ENCODE data around the gene NENF. TPM values are rescaled to one million over a fixed set of nuclear protein-coding genes. Genes with fewer than 3 reads are reported as not detected.

Gene NENF
- total RNA-seq, 1 donor from 2014 or later, result 6.8 TPM

DNA sequence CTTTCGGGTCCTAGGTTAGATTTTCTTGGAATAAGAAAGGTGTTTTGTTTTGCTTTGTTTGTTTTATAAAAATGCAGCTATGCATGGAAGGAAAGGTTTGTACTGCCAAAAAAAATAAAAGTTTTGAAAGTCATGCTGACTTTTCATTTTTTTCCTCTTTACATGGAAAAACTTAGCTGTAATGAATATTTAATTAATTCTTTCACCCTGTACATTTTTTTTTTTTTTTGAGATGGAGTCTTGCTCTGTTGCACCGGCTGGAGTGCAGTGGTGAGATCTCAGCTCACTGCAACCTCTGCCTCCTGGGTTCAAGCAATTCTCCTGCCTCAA is 48.7 kb downstream of the NENF start:
- DNase-seq (ENCODE audit: low spot score), result no peak
- H3K36me3 Mint-ChIP-seq, result no peaks in the 10 kb centered on the region
- no peaks in the 10 kb centered on the region for H3F3A ChIP-seq (ENCODE audit: low read depth)
- H3K4me1 ChIP-seq, result peaks cover 11% of the 10 kb centered on the region
- no peaks in the 10 kb centered on the region for H4K20me1 ChIP-seq (ENCODE audit: low read depth)
- H3K4me2 ChIP-seq, result no peak overlapping the region
- no peak overlapping the region for H3K4me3 ChIP-seq
- H2AFZ ChIP-seq (replicated peaks), result no peak overlapping the region
- TF ChIP-seq, protein P1, sequence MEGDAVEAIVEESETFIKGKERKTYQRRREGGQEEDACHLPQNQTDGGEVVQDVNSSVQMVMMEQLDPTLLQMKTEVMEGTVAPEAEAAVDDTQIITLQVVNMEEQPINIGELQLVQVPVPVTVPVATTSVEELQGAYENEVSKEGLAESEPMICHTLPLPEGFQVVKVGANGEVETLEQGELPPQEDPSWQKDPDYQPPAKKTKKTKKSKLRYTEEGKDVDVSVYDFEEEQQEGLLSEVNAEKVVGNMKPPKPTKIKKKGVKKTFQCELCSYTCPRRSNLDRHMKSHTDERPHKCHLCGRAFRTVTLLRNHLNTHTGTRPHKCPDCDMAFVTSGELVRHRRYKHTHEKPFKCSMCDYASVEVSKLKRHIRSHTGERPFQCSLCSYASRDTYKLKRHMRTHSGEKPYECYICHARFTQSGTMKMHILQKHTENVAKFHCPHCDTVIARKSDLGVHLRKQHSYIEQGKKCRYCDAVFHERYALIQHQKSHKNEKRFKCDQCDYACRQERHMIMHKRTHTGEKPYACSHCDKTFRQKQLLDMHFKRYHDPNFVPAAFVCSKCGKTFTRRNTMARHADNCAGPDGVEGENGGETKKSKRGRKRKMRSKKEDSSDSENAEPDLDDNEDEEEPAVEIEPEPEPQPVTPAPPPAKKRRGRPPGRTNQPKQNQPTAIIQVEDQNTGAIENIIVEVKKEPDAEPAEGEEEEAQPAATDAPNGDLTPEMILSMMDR (IDR thresholded peaks at IDR 0.05), result no peak
- no peak for TF ChIP-seq EZH2phosphoT487 (IDR thresholded peaks at IDR 0.05)
- no peak for TF ChIP-seq EZH2 (IDR thresholded peaks at IDR 0.05)
- peaks cover 2% of the 10 kb centered on the region for H3K9me3 Mint-ChIP-seq
- H3K9me3 ChIP-seq (ENCODE audit: low read depth), result no peaks in the 10 kb centered on the region
- no peaks in the 10 kb centered on the region for H3K27me3 ChIP-seq
- H3K4me1 Mint-ChIP-seq, result peaks cover 41% of the 10 kb centered on the region
- no peak overlapping the region for H3K4me3 Mint-ChIP-seq
- H3K27ac ChIP-seq, result no peak overlapping the region
- H3K27ac Mint-ChIP-seq, result no peak overlapping the region
- no peaks in the 10 kb centered on the region for H3K36me3 ChIP-seq
- peaks cover 22% of the 10 kb centered on the region for H3K27me3 Mint-ChIP-seq (ENCODE audit: insufficient read depth, low read depth)
- H3K9ac ChIP-seq, result no peak overlapping the region
- H3K79me2 ChIP-seq (ENCODE audit: low read depth), result no peaks in the 10 kb centered on the region

DNA sequence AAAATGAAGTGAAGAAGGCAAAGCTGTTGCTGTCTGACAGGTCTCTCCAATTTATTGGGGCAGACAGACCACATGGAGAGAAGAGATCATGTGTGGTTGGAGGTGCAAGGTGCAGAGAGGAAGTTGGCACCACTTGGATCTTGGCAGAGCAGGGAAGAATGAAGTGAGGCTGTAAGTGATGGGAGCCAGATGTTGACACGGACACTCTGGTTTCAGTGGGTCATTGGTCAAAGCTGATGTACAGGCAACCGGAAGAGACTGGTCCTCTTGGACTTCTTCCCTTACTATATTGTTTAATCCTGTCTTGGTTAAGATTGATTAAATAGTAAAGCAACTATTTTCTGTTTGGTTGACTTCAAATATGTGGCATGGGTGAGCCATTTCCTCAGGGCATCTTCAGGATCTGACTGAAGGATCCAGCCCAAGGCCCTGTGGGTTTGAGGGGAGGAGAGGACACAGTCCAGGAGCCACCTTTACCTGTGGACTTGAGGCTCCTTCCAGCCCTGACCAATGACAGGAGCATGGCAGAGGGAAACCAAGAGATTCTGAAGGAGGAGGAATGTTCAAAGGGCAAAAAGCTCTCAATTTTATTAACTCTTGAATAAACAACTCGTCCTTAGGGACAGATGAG is 49.4 kb downstream of the NENF start:
- H3K4me1 ChIP-seq, result peaks cover 11% of the 10 kb centered on the region
- H3K9me3 Mint-ChIP-seq, result peaks cover 2% of the 10 kb centered on the region
- H3K27me3 ChIP-seq, result no peaks in the 10 kb centered on the region
- no peak overlapping the region for H3K4me3 ChIP-seq
- TF ChIP-seq, protein P1 (IDR thresholded peaks at IDR 0.05), result no peak
- no peak for TF ChIP-seq EZH2phosphoT487 (IDR thresholded peaks at IDR 0.05)
- TF ChIP-seq EZH2 (IDR thresholded peaks at IDR 0.05), result no peak
- H4K20me1 ChIP-seq (ENCODE audit: low read depth), result no peaks in the 10 kb centered on the region
- no peaks in the 10 kb centered on the region for H3K36me3 Mint-ChIP-seq
- peak overlapping the region; percentile 61 for H3K27ac Mint-ChIP-seq
- H3K9ac ChIP-seq, result no peak overlapping the region
- peak overlapping the region; percentile 22 for H3K4me3 Mint-ChIP-seq
- no peak for DNase-seq (ENCODE audit: low spot score)
- no peak overlapping the region for H3K27ac ChIP-seq
- H3K36me3 ChIP-seq, result no peaks in the 10 kb centered on the region
- no peaks in the 10 kb centered on the region for H3K9me3 ChIP-seq (ENCODE audit: low read depth)
- H2AFZ ChIP-seq (replicated peaks), result no peak overlapping the region
- H3K27me3 Mint-ChIP-seq (ENCODE audit: insufficient read depth, low read depth), result peaks cover 21% of the 10 kb centered on the region
- peaks cover 43% of the 10 kb centered on the region for H3K4me1 Mint-ChIP-seq
- H3K79me2 ChIP-seq (ENCODE audit: low read depth), result no peaks in the 10 kb centered on the region
- no peak overlapping the region for H3K4me2 ChIP-seq
- H3F3A ChIP-seq (ENCODE audit: low read depth), result no peaks in the 10 kb centered on the region

DNA sequence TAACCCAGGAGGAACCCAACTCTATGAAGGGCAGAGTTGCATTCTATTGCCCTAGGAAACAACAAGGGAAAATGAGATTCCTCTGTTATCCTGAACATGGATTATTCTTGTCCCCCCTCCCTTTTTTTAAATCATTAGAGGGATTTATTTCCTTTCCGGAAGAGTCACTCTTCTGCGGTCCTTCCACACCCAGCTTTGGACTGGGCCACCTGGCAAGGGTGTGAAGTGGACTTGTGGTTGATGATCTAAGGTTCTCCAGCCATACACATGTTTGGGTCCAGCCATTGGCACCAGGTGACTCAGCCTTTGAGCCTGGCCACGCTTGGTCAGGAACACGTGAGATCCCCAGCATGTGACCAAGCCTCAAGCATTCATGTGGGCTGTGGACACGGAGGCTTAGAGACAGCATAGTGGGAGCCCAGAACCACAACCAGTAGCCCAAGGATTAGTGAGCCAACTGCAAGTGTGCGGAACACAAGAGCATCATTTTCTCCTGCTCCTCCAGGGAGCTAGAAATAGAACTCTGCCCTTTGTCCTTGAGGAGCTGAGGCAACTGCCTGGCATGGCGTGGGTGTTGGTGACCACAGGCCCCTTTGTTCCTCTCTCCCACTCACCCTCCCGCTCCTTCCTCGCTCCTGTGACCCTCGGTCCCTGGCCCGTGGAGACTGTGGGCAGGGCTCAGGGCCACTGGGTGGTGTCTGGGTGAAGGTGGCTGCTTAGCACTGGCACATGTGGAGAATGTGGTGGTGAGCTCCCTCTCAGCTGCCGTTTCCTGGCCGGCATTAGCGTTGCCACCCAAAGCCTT is 50.1 kb downstream of the NENF start:
- Mint-ChIP-seq H3K27ac (no peak overlapping the region), H3K36me3 (no peaks in the 10 kb centered on the region), H3K27me3 (ENCODE audit: insufficient read depth, low read depth) (peaks cover 26% of the 10 kb centered on the region), H3K4me3 (no peak overlapping the region), H3K4me1 (peaks cover 47% of the 10 kb centered on the region), H3K9me3 (peaks cover 2% of the 10 kb centered on the region)
- DNase-seq (ENCODE audit: low spot score), result no peak
- Histone ChIP-seq H3K9ac (no peak overlapping the region), H3K4me1 (peaks cover 11% of the 10 kb centered on the region), H4K20me1 (ENCODE audit: low read depth) (no peaks in the 10 kb centered on the region), H3K4me2 (no peak overlapping the region), H3K4me3 (no peak overlapping the region), H3F3A (ENCODE audit: low read depth) (no peaks in the 10 kb centered on the region), H3K9me3 (ENCODE audit: low read depth) (no peaks in the 10 kb centered on the region), H2AFZ (replicated peaks) (no peak overlapping the region), H3K79me2 (ENCODE audit: low read depth) (no peaks in the 10 kb centered on the region), H3K27me3 (no peaks in the 10 kb centered on the region), H3K27ac (no peak overlapping the region), H3K36me3 (no peaks in the 10 kb centered on the region)
- TF ChIP-seq, protein P1 (IDR thresholded peaks at IDR 0.05), result no peak
- TF ChIP-seq EZH2 (IDR thresholded peaks at IDR 0.05) (no peak), EZH2phosphoT487 (IDR thresholded peaks at IDR 0.05) (no peak)
